Endothelial cell of umbilical vein (primary cell): ENCODE data around the gene RPL13.

Experiments
- EZH2 ChIP-seq: IDR thresholded peaks from 2 replicates; pipeline ENCODE4 v1.6.1; 2012; ENCODE audit warnings: borderline replicate concordance, low read depth, mild to moderate bottlenecking, moderate library complexity, low read length, inconsistent platforms; ENCODE audit not compliant: severe bottlenecking
- FOS ChIP-seq: IDR thresholded peaks from 2 replicates; pipeline ENCODE4 v1.6.1; 2011; ENCODE audit warnings: mild to moderate bottlenecking, low read length, moderate library complexity, borderline replicate concordance; ENCODE audit not compliant: insufficient read depth
- GATA2 ChIP-seq: IDR thresholded peaks from 2 replicates; pipeline ENCODE4 v1.7.0; 2011; ENCODE audit warnings: low read depth, mild to moderate bottlenecking, moderate library complexity, mixed read lengths, low read length; ENCODE audit not compliant: insufficient read length, insufficient read depth
- JUN ChIP-seq: IDR thresholded peaks from 2 replicates; pipeline ENCODE4 v1.6.1; 2011; ENCODE audit warnings: borderline replicate concordance, low read depth; ENCODE audit not compliant: insufficient read length, insufficient read depth
- MYC ChIP-seq: IDR thresholded peaks from one replicate; pipeline ENCODE4 v1.6.1; 2011; ENCODE audit warnings: mild to moderate bottlenecking, low read depth, low read length
- POLR2A ChIP-seq: IDR thresholded peaks from 2 replicates; pipeline ENCODE4 v1.6.1; 2012; ENCODE audit warnings: low read depth, mild to moderate bottlenecking, control low read depth, low read length
- POLR2AphosphoS5 ChIP-seq: IDR thresholded peaks from 2 replicates; pipeline ENCODE4 v1.6.1; 2012; ENCODE audit warnings: low read depth, mild to moderate bottlenecking, control low read depth, low read length, moderate library complexity; ENCODE audit not compliant: insufficient read depth
- TF ChIP-seq, protein P1 (sequence below), 2 donors: IDR thresholded peaks; 1 replicate in 1 of 2; 2 replicates in 1 of 2; pipeline ENCODE4 v1.5.1; 2011; ENCODE audit warnings: low read length in 2 of 2, mild to moderate bottlenecking in 2 of 2, moderate library complexity in 2 of 2, control low read depth in 1 of 2, inconsistent platforms in 1 of 2, low read depth in 1 of 2; ENCODE audit not compliant: insufficient read depth in 1 of 2; ENCODE audit errors: extremely low read depth in 1 of 2
- TF ChIP-seq, protein P2 (sequence below): IDR thresholded peaks from 2 replicates; pipeline ENCODE4 v1.6.1; 2011; ENCODE audit not compliant: insufficient read depth, insufficient read length

DNA sequence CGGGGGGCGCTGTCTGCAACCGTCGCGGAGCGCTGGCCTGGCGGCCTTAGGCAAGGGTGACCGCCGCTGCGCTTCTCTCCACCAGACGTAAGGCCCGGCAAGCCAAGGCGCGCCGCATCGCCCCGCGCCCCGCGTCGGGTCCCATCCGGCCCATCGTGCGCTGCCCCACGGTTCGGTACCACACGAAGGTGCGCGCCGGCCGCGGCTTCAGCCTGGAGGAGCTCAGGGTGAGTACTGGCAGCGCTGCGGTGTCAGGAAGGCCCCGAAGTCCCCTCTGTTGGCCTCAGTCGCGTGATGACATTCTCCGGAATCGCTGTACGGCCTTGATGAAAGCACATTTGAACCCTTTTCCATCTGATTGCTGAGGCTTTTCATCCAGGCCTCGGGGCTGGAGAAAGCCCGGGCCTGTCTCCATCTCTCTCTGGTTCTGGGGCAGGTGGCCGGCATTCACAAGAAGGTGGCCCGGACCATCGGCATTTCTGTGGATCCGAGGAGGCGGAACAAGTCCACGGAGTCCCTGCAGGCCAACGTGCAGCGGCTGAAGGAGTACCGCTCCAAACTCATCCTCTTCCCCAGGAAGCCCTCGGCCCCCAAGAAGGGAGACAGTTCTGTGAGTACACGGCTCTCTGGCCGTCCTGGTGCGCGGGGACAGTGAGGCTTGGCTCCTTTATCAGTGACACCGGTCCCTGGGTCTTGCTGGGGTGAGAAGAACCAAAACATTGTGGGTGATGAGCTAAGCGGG lies 831 bp downstream of the RPL13 start:
- TF ChIP-seq POLR2AphosphoS5 (no peak), EZH2 (no peak), MYC (no peak), POLR2A (no peak), GATA2 (no peak), JUN (no peak), FOS (no peak)
- TF ChIP-seq, protein P1, sequence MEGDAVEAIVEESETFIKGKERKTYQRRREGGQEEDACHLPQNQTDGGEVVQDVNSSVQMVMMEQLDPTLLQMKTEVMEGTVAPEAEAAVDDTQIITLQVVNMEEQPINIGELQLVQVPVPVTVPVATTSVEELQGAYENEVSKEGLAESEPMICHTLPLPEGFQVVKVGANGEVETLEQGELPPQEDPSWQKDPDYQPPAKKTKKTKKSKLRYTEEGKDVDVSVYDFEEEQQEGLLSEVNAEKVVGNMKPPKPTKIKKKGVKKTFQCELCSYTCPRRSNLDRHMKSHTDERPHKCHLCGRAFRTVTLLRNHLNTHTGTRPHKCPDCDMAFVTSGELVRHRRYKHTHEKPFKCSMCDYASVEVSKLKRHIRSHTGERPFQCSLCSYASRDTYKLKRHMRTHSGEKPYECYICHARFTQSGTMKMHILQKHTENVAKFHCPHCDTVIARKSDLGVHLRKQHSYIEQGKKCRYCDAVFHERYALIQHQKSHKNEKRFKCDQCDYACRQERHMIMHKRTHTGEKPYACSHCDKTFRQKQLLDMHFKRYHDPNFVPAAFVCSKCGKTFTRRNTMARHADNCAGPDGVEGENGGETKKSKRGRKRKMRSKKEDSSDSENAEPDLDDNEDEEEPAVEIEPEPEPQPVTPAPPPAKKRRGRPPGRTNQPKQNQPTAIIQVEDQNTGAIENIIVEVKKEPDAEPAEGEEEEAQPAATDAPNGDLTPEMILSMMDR (IDR thresholded peaks at IDR 0.05; ENCODE audit: extremely low read depth in 1 of 2, insufficient read depth in 1 of 2, low read depth in 1 of 2, low read length in 2 of 2), result no peak
- TF ChIP-seq, protein P2, sequence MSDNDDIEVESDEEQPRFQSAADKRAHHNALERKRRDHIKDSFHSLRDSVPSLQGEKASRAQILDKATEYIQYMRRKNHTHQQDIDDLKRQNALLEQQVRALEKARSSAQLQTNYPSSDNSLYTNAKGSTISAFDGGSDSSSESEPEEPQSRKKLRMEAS, result no peak
